Left renal cortex interstitium (tissue), 4 donors: ENCODE data around the gene MGMT. TPM values are rescaled to one million over a fixed set of nuclear protein-coding genes. Genes with fewer than 3 reads are reported as not detected.

Experiments used
- DNase-seq, 4 donors: peaks; one replicate each; pipeline ENCODE4 v3.0.0-alpha.2; 2013; ENCODE audit warnings: low read depth in 4 of 4, low spot score in 2 of 4, missing footprints in 1 of 4
- polyA plus RNA-seq, 4 donors: library from polyadenylated mRNA; unstranded; fragments of 120-200 nt; gene quantifications; one replicate each; pipeline ENCODE4 v1.2.1, GENCODE V29; 2013; ENCODE audit not compliant: insufficient read length in 4 of 4

Gene MGMT
- polyA plus RNA-seq, 4 donors = 17.4 to 30.0 (median 20.7) TPM

GRCh38 chr10:129579228-129579627 lies 112.2 kb downstream of the MGMT start:
- DNase-seq = no peak

DNA sequence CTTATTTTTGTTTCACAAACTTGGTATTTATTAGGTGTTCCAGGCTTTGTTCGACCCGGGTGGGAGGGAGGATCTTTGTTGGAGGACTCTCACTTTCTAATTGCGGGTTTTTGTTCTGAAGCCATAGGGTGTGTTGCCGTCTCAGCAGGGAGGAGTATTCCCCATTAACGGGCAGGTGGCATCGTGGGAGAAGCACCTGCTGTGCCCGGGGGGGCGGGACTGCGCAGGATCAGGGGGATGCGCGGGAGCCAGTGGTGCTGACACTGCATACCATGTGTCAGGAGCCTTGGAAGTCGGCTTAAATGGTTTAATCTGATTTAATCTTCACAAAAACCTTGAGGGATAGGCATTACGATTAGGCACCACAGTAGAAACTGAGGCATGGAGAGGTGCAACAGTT lies 113.0 kb downstream of the MGMT start:
- no peak for DNase-seq

DNA sequence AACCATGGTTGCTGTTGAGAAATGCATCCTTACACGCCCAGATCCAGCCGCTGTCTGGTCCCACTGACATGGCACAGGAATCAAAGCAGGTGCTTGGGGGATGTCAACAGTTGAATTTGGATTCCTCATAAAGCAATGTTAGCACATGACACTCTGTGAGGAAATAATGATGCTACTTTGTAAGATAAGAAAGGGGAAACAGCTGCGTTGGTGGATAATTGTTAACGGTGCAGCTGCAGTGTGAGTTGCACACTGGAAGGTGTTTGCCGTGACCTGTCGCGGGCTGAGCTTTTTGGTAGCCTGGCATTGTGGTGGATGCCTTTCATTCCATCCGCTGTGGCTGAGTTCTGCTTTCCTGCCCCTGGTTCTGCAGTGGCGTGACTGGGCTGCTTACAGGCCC lies 113.9 kb downstream of the MGMT start:
- no peak for DNase-seq

GRCh38 chr10:129581827-129582411 lies 114.9 kb downstream of the MGMT start:
- DNase-seq = no peak

DNA sequence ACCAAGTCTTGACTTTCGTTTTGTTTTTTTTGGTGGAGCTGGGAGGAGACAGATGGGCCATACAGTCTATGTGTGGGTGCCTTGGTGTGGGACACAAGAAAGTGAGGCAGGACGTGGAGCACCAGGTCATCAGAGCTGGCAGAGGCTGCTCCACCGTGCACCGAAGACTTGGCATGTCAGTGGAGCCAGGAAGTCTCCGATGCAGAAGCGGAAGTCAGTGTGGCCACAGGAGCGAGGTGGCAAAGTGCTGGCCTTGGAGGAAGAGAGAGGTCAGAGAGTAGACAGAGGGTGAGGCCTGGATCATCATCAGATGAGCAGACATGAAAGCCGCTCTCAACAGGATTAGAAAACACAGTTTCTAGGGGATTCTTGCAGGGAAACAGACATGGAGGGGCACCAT lies 116.8 kb downstream of the MGMT start:
- DNase-seq = no peak

DNA sequence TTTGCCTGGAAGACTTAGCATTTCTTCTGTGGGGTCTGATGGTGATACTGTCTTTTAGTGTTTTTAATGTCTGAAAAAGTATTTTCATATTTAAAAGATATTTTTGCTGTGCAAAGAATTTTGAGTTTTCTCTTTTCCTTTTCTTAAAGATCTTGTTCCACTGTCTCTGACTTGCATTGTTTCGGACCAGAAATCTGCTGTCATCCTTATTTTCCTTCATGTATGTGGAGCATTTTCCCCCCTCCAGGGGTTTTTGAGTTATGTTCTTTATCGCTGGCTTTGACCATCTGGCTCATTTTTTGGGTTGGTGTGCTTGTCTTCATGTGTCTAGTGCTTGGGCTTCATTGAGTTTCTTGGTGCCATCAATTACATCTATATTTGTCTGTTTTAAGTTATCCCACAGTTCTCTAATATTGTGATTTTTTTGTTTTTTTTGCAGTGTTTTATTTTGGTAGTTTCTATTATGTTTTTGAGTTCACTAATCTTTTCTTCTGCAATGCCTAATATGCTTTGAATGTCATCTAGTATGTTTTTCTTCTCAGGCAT lies 119.9 kb downstream of the MGMT start:
- no peak for DNase-seq

GRCh38 chr10:129589546-129589945 lies 122.5 kb downstream of the MGMT start:
- DNase-seq = no peak

- DNase-seq = no peak
Measured at GRCh38 chr10:129593953-129594352, 126.9 kb downstream of the MGMT start.

DNA sequence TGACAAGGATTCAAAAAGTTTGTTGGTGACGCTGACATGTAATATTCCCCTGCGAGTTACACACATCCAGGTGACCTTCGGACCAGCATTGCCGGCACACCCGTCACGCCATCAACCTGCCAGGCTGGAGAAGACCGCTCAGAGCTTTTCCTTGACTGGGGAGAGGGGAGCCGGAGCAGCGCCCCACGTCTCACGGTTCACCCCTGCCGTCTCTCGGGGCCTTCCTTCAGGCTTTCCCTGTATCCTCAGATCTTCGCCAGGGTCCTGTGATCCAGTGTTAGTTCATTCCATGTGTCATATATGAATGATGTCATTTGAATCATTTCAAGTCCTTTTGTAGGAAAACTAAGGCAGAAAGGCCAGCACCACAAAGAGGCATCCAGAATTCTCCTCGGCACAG lies 127.8 kb downstream of the MGMT start:
- DNase-seq = no peak

GRCh38 chr10:129598413-129598812 lies 131.4 kb downstream of the MGMT start:
- DNase-seq = no peak

- DNase-seq = no peak
Measured at GRCh38 chr10:129599160-129599559, 132.1 kb downstream of the MGMT start.

DNA sequence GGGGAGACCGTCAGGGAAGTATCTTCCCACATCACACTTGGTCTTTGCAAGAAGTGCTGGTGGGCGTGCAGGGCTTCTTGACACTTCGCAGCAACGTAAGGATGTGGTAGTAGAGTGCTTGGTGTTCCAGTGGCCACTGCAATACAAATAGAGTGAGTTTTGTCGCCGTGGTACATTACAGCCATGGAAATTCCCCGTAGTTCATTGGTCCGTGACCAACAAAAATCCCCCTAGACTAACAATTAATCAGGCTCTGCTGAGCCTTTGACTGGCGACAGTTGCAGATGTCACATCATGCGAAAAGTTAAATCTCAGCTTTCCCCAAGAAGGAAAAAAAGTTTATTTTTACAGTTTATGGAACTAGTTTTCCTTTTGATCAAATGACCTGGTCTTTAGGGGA lies 134.7 kb downstream of the MGMT start:
- no peak for DNase-seq

DNA sequence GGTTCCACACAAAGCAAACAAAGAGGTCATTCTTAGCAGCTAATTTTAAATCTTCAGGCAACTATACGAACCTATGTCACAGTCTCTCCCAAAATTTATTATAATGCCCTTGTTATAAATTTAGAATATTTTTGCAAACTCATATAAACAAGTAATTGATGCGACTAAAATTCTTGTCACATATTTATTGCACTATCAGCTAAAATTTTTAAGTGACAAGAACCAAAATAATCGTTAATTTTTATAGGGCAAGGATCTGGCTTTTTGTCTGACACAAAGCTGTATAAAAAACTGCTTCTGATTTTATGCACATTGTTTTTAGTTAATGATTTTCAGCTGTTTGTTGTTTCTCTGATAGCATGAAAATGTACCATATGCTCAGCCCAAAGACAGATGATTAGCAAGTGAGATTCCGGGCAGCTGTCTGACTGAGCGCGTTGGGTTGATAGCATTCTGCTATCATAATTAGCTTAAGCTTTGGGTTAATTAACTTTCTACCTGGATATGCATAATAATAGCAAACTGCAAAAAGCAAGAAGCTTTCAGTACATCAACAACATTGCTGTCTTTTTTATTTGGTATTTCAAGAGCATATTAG lies 136.0 kb downstream of the MGMT start:
- no peak for DNase-seq

- DNase-seq = no peak
Measured at GRCh38 chr10:129604333-129605032, 137.4 kb downstream of the MGMT start.

GRCh38 chr10:129605266-129605985 lies 138.4 kb downstream of the MGMT start:
- DNase-seq = no peak

DNA sequence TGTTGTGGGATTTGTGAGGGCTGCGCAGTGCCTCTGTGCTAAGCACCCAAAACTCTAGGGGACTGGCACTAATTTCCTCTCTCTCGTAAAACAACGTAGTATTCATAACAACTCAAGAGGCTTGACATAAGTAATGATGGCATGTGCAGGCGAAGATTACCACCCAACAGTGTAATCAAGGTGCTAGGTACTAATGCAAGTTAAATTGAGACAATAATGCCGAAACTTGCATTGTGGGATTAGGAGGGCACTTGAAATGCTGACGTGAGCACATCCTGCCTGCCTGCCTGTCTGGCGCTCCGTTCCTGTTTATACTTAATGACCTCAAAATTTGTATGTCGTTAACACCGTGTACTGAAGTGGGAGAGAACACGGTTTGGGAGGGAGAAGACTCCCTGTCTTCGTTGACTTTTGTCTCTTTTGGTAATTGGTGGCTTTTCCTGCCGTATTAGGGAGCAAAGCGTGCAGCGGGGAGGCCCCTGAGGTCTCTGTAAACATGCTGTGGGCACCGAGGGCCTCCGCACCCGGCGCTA lies 139.0 kb downstream of the MGMT start:
- no peak for DNase-seq

- no peak for DNase-seq
Measured at GRCh38 chr10:129607607-129608109, 140.6 kb downstream of the MGMT start.

DNA sequence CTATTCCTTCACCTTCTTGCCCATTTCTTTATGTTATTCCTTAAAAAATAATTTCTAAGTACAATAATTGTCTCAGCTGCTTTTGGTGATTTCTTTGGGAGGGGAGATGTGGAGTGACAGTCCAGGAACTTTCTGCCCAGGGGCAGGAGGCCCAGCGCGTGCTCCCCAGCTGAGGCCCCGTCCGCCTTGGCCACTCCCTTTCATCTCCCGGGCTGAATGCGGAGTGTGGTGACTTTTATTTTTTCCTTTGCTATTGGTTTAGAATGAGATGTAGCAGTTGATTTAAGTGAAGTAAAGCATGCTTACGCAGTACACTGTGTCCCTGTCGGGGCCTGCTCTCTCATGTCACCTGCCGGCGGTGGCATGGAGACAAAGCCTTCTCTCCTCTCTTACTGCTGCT lies 141.6 kb downstream of the MGMT start:
- no peak for DNase-seq

- no peak for DNase-seq
Measured at GRCh38 chr10:129609551-129609950, 142.5 kb downstream of the MGMT start.

DNA sequence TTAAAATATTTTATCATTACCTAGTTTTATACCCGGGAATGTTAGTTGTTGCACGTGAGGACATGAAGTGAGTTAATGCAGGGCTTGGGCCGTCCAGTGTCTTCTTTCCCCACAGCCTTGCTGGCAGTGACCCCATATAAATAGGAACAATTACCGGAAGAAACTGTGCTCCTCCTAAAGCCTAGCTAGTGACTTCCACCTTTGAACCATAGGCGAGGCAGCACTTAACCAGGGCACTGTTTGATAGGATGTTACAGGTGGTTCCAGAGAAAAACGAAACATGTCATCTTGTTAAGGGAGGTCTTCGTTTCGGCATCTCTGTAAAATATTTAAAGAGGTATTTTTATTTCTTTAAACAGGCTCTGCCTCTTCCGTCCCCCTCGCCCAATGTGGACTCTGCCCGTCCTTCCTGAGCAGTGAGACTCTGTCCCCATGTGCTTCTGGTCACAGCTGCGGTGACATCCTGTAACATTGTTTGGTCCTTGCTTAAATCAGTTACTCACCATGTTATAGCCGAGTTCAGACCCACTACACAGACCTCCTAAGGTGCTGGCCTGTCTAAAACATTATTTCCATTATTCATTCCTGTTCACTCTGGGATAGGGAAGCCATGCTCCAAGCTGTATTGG lies 145.6 kb downstream of the MGMT start:
- DNase-seq = no peak
